HG03108 (cell line): ENCODE measurements around the gene SMOC1.

ENCODE experiments used
- ATAC-seq: cut with Tn5 transposase; IDR thresholded peaks from one replicate; pipeline ENCODE4 v1.9.1; 2021; ENCODE audit warnings: moderate library complexity; ENCODE audit not compliant: unreplicated experiment

The SMOC1 gene, protein sequence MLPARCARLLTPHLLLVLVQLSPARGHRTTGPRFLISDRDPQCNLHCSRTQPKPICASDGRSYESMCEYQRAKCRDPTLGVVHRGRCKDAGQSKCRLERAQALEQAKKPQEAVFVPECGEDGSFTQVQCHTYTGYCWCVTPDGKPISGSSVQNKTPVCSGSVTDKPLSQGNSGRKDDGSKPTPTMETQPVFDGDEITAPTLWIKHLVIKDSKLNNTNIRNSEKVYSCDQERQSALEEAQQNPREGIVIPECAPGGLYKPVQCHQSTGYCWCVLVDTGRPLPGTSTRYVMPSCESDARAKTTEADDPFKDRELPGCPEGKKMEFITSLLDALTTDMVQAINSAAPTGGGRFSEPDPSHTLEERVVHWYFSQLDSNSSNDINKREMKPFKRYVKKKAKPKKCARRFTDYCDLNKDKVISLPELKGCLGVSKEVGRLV

DNA sequence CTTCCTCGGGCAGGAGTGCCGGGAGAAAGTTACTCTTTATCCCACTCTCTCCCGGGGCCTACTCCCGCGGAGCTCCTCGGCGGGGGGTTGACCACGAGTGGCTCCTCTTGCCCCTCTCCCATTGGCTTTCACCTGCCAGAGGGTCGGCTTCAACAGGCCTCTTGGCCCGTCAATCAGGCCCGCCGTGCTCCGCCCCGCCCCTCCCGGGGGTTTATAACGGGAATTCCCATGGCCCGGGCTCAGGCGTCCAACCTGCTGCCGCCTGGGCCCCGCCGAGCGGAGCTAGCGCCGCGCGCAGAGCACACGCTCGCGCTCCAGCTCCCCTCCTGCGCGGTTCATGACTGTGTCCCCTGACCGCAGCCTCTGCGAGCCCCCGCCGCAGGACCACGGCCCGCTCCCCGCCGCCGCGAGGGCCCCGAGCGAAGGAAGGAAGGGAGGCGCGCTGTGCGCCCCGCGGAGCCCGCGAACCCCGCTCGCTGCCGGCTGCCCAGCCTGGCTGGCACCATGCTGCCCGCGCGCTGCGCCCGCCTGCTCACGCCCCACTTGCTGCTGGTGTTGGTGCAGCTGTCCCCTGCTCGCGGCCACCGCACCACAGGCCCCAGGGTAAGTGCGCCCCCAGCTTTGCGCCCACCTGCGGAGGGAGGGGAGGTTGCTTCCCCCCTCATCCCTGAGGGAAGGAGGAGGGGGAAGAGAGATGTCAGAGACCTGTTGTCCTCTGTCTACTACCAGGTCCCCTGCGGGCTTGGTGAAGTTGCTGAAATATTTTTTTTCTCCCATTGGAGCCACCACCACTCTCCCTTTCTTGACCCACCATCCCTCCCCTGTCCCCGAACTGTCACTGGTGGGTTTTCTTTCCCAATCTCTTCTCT, at the start of gene SMOC1:
Gene SMOC1, plus strand, starts transcription at position 242 of the 869 bp plus-strand sequence. Its CDS starts 263 bp downstream, at position 505.
- no peak for ATAC-seq

DNA sequence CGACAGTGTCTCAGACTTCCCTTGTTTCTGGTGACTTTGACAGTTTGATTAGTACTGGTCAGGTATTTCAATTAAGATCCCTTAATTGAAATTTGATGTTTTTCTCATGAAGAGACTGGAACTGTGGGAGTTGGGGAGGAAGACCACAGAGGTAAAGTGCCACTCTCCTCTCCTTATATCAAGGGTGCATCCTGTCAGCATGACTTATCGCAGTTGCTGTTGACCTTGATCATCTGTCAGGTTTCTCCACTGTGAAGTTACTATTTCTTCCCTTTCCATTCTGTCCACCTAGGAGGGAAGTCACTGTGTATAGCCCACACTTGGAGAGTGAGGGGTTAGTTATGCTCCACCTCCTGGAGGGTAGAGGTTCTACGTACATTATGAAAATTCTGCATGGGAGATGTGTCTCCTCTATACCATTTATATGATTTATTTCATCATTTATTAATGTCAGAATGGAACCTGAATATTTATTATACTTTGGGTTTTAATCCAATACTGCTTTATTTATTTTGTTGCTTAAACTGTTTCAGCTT, 40.3 kb upstream of the SMOC1 start:
- no peak for ATAC-seq

DNA sequence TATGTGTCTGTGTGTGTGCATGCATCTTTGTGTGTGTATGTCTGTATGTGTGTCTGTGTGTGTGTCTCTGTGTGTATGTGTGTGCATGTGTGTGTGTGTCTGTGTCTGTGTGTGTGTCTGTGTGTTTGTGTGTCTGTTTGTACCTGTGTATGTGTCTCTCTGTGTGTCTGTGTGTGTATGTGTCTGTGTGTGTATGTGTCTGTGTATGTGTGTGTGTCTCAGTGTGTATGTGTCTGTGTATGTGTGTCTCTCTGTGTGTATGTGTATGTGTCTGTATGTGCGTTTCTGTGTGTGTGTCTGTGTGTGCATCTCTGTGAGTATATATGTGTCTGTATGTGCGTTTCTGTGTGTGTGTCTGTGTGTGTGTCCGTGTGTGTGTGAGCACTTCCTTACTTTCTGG, 39.6 kb upstream of the SMOC1 start:
- no peak for ATAC-seq

DNA sequence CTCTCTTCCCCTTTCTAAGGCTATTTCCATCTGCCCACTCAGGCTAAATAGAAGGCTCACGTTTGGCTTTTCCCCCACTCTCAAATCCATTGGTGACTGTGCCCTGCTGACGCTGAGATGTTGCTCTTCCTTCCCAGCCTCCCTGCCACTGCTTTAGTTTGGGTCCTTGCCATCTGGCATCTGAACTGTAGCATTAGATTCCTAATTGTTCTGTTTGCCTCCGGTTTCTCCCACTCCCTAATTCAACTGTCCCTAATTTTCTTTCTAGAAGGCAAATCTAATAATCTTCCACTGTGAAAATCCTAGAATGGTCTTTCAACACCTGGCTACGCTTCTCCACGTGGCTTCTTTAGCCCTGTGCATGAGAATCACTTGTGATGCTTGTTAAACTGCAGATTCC, 37.6 kb upstream of the SMOC1 start:
- ATAC-seq = no peak

DNA sequence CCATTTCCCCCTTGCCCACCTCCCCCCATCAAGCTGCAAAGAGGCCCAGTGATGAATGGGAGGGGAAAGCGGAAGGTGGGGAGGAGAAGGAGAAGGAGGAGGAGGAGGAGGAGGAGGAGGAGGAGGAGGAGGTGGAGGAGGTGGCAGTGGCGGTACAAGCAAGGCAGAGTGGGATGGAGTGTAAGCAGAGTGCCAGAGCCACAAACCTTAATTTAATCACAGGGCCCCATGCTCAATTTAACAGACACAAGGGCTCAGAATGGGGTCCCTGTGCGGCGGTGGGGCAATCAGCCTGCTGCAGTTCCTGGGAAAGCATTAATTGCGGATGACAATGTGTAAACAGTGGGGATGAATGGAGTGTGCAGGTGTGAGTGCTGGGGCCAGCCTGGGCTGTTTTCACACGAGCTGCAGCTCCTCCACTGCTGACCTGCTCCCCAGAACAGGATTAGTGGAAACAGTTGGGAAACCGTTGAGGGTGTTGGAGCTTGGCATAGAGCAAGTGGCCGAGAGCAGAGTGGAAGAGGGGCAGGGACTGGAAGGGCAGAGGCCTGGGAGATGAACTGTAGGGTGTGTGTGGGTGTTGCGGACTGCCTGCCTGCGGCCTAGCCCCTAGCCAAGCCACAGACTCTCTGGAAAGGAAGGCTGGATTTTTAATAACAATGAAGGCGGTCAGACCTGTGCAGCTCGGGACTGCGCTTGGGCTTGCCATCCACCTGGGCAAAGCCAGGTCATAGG, 36.4 kb upstream of the SMOC1 start:
- no peak for ATAC-seq

DNA sequence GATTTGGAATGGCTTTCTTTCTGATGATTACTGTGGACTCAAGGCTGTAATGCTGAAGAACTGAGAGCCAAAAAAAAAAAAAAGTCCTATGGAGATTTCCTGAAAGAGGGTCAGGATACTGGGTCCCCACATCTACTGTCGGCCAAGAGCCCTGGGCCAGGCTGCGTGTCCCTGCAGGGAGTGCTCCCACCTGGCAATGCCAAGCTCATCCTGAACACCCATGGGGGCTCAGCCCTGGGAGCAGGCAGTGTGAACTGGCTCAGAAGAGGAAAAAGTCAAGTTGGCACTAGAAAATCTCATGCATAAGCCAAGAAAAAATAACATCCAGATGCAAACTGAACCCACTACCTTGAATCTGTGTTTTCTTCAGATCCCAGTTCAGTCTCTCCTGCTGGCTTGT, 35.0 kb upstream of the SMOC1 start:
- ATAC-seq = no peak

DNA sequence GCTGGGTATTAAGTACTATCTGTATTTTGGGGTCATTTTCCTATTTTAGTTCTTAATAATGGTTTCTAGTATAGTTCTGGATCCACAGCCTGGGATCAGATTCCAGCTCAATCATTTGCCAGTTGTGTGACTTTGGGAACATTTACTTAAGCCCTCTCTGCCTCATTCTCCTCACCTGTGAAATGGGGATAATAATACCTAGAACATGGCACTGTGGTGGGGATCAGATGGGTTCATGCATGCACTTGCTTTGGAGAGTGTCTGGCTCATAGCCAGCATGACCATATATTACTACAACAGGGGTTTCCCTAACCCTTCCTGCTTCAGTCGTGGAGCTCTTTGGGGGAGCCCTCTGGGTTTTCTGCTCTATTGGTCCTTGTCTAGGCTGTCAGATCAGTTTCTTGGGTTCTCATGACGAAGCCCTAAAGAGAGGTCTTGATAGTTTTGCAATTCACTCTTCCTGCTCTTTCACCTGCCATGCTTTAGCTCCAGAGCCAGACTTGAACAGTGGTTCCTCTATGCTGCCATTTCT, 34.1 kb upstream of the SMOC1 start:
- no peak for ATAC-seq

DNA sequence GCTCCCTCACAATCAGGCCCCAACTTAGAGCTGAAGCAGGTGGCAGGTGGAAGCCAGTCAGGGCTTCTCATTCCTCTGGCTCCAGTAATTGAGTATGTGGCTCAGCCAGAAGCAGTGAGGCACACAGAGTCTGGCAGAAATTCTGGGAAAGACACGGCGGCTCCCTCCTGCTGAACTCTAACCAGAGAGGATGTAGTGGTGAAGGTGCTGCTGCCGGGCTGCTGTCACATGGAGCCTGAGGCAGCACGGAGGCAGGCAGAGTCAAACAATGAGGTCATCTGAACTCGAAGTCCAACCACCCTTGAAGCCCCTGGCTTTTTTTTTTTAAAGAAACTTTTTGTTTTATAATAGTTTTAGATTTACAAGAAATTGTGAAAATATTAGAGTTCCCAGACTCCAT, 33.4 kb upstream of the SMOC1 start:
- ATAC-seq = no peak

DNA sequence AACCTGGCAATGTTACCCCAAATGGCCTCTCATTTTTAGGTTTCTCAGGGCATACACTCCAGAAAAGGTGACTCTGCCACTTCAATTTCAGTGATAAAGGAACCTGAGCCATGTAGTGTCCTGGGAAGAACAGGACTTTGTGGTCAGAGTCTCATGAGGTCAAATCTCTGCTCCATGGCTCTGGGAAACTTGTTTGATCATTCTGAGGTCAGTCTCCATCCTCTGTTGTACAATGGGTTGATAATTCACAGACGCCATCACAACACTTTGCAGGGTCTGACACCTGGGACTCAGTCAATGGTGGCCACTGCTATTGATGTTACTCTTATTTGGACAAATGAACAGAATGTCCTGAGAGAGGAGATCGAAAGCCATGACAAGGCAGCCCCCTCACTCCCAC, 31.1 kb upstream of the SMOC1 start:
- ATAC-seq = no peak

DNA sequence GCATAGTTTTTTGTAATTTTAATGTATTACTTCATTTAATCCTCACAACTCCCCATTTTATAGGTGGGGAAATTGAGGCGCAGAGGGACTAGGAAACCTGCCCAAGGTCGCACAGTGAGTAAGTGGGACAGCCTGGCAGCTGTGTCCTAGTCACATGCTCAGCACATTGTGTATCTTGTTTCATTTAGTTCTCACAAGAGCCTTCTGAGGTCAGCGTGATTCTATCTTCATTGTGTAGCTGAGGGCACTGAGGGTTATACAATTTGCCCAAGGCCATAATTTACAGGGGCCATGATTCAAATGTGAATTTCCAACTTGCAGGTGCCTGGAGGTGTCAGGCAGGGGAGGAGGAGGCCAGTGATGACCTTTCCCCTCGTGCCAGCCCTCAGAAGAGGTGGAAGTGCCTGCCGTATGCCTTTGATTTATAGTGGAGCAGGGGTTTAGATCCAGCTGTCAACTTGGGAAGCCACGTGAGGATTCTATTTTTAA, 30.3 kb upstream of the SMOC1 start:
- ATAC-seq = no peak

DNA sequence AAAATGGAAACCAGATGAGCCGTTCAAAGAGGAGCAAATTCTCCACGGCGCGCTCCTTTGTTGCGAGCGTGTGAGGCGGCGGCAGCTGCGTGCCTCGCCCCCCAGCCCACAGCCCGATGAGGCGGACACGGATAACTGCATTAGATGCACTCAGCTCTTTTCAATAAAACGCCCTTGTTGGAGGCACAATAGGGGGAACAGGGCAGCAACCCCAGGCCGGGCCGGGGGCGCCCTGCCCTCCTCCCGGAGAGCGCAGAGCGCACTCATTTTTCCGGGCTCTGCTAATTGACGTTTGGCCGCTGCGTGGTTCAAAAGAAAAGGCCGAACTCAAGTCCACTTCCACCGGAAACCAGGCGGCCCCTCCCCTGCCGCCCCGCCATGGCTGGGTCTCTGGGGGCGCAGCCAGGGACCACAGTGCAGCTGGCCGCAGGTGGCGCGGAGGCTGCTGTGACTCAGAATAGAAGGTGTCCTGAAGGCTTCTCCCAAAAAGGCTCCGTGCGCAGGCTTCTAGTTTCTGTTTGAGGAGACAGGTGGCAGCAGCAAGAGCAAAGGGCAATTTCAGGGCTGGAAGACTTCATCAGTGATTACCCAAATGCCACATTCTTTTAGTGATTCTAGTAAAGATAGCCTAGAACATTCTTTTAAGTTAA, 29.0 kb upstream of the SMOC1 start:
- no peak for ATAC-seq

DNA sequence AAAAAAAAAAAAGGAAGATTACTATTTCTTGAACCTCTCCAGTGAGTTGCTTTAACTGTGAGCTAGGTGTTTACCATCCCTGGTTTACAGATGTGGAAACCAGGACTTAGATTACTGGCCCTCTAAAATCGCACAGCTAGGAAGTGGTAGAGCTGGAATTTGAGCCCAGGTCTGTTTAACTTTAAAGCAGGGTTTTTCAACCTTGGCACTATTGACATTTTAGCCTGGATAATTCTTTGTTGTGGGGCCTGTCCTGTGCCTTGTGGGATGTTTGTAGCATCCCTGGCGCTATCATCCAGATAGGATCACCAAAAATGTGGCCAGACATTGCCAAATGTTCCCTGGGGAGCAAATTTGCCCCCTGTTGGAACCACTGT, 28.5 kb upstream of the SMOC1 start:
- no peak for ATAC-seq

DNA sequence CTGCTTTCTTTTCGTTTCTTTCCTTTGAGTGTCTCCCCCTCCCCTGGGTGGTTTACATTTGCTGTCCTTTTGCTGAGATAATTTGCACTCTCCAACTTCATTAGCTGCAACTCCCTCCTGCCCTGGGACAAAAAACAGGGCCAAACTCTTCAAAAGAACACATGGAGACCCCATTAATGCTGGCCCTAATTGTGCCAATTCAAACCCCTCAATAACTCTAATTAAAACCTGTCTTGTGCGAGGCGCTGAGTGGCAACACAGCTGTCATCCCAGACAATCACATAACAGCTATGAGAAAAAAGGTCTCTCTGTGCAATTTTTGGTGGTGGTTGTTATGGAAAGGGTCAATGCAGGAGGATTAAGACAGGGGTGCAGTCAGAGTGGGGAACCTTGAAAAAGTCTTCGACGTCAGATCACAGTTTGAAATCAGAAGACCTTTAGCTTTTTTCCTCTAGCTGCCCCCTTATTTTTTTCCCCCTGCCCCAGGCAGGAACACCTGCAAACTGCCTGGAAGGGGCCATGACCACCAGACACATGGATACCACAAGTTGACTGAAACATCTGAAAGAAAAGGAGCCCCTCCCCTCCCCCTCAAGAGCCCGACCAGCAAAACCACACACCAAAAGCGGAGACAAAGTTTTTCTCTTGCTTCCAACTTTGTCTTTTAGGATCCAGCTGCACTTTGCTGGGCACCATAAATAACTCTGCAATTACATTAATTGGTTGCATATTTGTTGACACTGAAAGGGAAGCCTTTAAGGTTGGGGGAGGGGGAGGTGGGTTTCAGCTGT, 26.5 kb upstream of the SMOC1 start:
- ATAC-seq = no peak

DNA sequence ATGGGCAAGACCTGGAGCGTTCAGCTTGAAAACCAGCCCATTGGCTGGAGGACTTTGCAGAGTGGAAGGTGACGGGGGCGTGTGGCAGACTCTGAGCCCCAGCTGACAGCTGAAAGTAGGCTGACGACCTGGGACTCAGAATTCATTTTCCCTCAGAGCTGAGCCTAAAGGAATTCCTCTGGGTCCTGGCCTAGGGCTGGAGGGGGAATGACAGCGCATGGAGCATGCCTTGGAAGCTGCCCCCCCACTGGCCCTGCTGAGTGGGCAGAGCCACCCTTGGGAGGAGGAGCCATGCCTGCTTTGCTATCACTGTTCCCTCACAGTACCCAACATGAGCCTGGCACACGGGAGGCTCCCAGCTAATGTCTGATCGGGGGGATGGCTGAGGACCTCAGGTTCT, 25.4 kb upstream of the SMOC1 start:
- ATAC-seq = no peak

DNA sequence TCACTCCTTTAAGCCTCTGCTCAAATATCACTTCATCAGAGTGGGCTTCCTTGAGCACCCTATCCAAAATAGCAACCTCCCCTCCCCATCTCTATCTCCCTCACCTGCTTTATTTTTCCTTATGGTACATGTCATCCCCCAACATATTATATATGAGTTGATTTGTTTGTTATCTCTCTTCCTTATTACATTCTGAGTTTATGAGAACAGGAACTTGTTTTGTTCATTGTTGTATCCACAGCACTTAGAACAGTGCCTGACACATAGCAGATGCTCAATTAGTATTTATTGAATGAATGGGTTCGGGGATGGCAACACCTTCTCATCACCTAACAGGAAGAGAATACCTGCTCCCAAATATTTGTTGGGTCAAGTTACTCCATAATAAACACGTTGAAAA, 24.6 kb upstream of the SMOC1 start:
- no peak for ATAC-seq

DNA sequence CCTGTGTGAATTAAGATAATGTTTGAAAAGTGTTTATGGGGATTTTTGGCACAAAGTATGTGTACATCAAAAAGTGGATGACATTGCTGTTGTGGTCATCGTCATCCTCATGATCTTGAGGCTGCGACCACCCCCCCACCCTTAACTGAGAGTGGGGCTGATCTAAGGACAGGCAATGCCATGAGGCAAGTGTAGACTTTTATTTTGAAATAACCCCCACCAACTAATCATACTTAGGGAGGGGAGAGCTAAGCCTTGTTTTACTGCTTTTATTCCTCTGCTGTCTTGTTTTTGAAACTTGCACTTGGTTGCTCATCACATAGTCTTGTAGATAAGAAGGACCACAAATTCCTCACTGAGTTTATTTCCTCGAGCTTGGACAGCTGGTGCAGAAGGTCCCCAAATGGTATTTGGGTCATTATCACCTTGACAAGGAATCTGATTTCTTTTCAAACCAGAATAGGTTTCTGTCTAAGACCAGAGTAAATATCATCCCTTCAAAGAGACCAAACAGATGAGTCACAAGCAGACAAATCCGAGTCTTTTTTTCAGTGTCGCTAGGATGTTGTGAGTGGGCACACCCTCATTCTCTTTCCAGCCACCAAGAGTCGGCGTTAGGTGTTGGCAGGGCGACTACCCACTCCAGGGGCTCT, 23.9 kb upstream of the SMOC1 start:
- ATAC-seq = no peak

DNA sequence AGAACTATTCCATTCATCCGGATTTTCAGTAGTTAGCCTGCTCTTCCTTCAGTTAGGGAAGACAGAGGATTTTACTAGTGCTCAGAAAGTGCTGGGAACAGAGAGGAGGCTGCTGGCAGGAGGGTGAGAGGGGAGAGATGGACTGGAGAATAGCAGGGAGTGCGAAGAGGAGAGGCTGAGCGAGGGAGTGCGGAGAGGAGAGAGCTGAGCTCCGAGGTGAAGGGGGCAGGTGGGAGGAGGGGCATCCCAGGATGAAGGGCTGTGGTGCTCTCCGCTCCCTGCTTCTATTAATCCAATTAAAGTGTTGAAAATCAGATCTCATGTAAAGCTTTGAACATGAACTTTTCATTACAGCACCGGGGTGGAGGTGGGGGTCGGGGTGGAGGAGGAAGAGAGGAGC, 20.4 kb upstream of the SMOC1 start:
- ATAC-seq = no peak

DNA sequence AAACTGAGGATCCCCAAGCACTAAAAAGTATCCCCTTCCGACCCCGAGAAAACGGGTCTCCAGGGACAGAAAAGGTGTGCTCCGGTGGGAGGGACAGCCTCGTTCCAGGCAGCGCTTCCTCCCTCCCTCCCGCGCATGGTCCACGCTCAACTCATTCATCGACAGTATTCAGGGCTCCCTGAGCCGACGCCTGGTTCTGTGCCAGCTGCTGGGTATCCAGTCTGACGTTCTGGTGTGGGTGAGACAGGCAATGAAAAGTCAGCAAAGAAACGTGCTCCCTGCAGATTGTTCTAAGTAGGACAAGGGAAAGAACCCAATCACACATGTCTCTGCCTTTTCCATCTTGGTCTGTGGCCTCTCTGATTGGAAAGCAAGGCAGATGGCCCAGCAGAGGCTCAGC, 19.6 kb upstream of the SMOC1 start:
- ATAC-seq = no peak

DNA sequence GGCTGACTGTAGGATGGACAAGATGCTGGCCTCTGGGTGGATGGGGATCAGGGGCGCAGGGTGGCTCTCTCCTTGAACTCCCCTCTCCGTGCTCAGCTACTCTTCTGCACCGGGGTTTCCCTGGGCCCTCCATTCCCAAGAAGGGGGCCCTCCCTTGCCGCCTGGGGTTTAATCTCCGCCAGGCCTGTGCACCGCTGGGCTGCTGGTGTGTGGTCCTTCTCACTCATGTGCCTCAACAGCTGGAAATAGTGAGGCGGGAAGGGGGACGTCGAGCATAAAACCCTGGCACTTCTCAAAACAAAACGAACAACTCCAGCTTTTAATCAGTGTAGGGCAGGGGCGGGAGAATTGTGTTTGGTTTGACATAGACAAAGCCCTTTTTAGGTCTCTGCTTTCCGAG, 19.0 kb upstream of the SMOC1 start:
- no peak for ATAC-seq
